Psoas muscle (tissue), 8 donors: Measurements from ENCODE around the gene AKNA. TPM values are rescaled to one million over a fixed set of nuclear protein-coding genes. Genes with fewer than 3 reads are reported as not detected.

Experiments
- ATAC-seq, 4 donors: fragments of 200-7000 bp; cut with Tn5 transposase; one replicate each; pipeline ENCODE4 v1.9.1; 2020; ENCODE audit warnings: moderate library complexity in 3 of 4, mild to moderate bottlenecking in 2 of 4
- DNase-seq, 2 donors: peaks; one replicate each; pipeline ENCODE4 v3.0.0-alpha.2; 2020
- H3K27ac ChIP-seq: fragments of 200-600 bp; one replicate; pipeline ENCODE4 v1.8.0; 2022
- H3K27me3 ChIP-seq, 3 donors: fragments of 200-600 bp in 1 of 3; one replicate each; pipeline versions ENCODE4 v1.6.1 to v1.8.0; 2013 to 2022; ENCODE audit warnings: low read length in 2 of 3, mild to moderate bottlenecking in 2 of 3, moderate library complexity in 1 of 3; ENCODE audit not compliant: insufficient read depth in 3 of 3
- H3K36me3 ChIP-seq, 2 donors: fragments of 200-600 bp in 1 of 2; one replicate each; pipeline versions ENCODE4 v1.6.1 to v1.8.0; 2013 to 2022; ENCODE audit warnings: low read depth in 1 of 2, mild to moderate bottlenecking in 1 of 2, moderate library complexity in 1 of 2; ENCODE audit not compliant: insufficient read depth in 1 of 2
- H3K4me1 ChIP-seq: fragments of 200-600 bp; one replicate; pipeline ENCODE4 v1.8.0; 2022
- H3K4me3 ChIP-seq: fragments of 200-600 bp; one replicate; pipeline ENCODE4 v1.8.0; 2022; ENCODE audit warnings: mild to moderate bottlenecking
- H3K9me3 ChIP-seq: fragments of 200-600 bp; one replicate; pipeline ENCODE4 v1.8.0; 2022
- CTCF ChIP-seq: fragments of 200-600 bp; IDR thresholded peaks from one replicate; pipeline ENCODE4 v1.8.0; 2022; ENCODE audit warnings: antibody characterized with exemption
- whole genome bisulfite sequencing, 3 donors: extraction: QIAGEN DNeasy Blood & Tissue Kit; methylation state at CpG; one replicate each; pipeline versions ENCODE4 v1.1.6 to v1.1.7; 2013; 5-methylcytosine and 5-hydroxymethylcytosine counted together
- intact Hi-C, 2 donors: fragments of 100-400 bp; cut with DNase I; formaldehyde crosslinking; loops; one replicate each; pipeline versions ENCODE4 v1.11.0 to v1.14.2; 2022
- polyA plus RNA-seq, 3 donors: library from polyadenylated mRNA; stranded (reverse); fragments of 200-250 nt; gene quantifications; one replicate each; pipeline ENCODE4 v1.2.3, GENCODE V29; 2013
- total RNA-seq, 4 donors: library from RNA; stranded (reverse); fragmentation: NEBNext Ultra II Directional in 2 of 4; extraction: Animal tissue kit (Norgen Biotek cat#: 25700) in 2 of 4; gene quantifications; one replicate each; pipeline versions ENCODE4 v1.2.1 to v1.2.4, GENCODE V29; 2021 to 2023
- donor health status: healthy with polysubstance abuse.
- donor health status: DM: no; HTN: no; CAD: no; lungs with moderate emphysema.
- donor health status: Bipolar disorder and iron deficiency.
- donor health status: healthy.
- donor health status: DM: yes; HTN: yes; CAD: no.
- donor health status: DM: no; HTN: no; CAD: no.
- donor health status: DM: no; HTN: no; CAD: no.
- donor health status: DM: yes; HTN: yes; CAD: no.

The AKNA gene
- total and polyA plus RNA-seq, 7 donors = 1.5 to 3.9 (median 2.3) TPM

GRCh38 chr9:114431003-114431402, 43.2 kb upstream of the AKNA start:
- H3K4me3 ChIP-seq = no peak overlapping the region
- H3K27me3 ChIP-seq = peaks cover 0 to 7% (median 0%) of the 10 kb centered on the region in 3 donors
- H3K4me1 ChIP-seq = no peaks in the 10 kb centered on the region
- 78 to 86% (median 81%) methylated on average over 4 of the region's 4 CpGs for WGBS, 3 donors
- no peaks in the 10 kb centered on the region for H3K36me3 ChIP-seq
- intact Hi-C loops = no loop called here
- DNase-seq = no peak
- H3K9me3 ChIP-seq = no peaks in the 10 kb centered on the region
- H3K27ac ChIP-seq = no peak overlapping the region
- no peak for TF ChIP-seq CTCF
- ATAC-seq = no peak

- intact Hi-C loops = no loop called here
- Histone ChIP-seq H3K27me3 (peaks cover 0 to 7% (median 0%) of the 10 kb centered on the region in 3 donors), H3K4me1 (no peaks in the 10 kb centered on the region), H3K4me3 (no peak overlapping the region), H3K36me3 (no peaks in the 10 kb centered on the region), H3K27ac (no peak overlapping the region), H3K9me3 (no peaks in the 10 kb centered on the region)
- DNase-seq (no peak), ATAC-seq (no peak)
- TF ChIP-seq CTCF = no peak
- 51 to 74% (median 55%) methylated on average over 5 of the region's 5 CpGs for WGBS, 3 donors
These were observed 42.7 kb upstream of the AKNA start for GRCh38 chr9:114430457-114430856.

DNA sequence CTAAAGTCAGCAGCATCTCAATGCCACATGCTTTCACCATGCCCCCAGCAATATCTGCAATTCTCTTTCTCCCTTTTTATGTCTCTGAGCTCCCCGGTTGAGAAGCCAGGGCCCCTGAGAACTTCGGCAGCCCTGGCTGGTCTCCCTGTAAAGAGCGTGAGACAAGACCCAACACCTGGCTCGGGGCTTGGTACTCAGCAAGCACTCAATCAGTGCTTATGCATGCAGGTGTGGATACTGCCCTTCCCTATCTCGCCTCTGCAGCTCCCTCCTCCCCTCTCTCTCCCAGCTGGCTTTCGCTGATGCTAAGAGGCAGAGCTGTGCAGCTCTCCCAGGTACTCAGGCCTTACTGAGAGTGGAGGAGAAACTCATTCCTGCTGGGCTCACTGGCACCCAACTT, 41.7 kb upstream of the AKNA start:
- no peak for TF ChIP-seq CTCF
- no peaks in the 10 kb centered on the region for H3K4me1 ChIP-seq
- intact Hi-C loops = no loop called here

DNA sequence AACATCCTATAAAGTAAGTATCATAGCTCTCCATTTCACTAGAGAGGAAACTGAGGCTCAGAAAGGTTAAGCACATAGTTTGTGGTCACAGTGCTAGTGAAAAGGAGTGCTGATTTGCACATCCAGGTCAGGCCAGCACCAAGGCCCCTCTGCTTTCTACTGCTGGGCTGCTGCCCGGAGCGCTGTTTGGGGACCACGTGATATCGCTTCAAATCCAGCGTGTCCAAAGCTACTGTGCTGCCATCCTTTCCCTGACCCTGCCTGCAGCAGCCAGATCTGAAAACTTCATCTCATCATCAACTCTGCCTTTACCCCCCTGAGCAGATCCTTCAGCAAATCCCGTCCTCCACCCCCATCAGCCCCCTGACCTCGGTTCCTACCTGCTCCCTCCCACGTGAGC, 40.7 kb upstream of the AKNA start:
- intact Hi-C loops = no loop called here
- WGBS, 3 donors = 39 to 43% (median 41%) methylated on average over 8 of the region's 8 CpGs
- TF ChIP-seq CTCF = no peak
- H3K4me3 ChIP-seq = no peak overlapping the region
- ATAC-seq = no peak
- no peak for DNase-seq
- no peaks in the 10 kb centered on the region for H3K4me1 ChIP-seq
- H3K27me3 ChIP-seq = peaks cover 0 to 7% (median 0%) of the 10 kb centered on the region in 3 donors
- no peaks in the 10 kb centered on the region for H3K36me3 ChIP-seq
- no peaks in the 10 kb centered on the region for H3K9me3 ChIP-seq
- no peak overlapping the region for H3K27ac ChIP-seq

More for the DNA sequence above, 41.7 kb upstream of the AKNA start:
- DNase-seq (no peak), ATAC-seq (no peak)
- WGBS, 3 donors = 78 to 86% (median 84%) methylated on average over 6 of the region's 6 CpGs
- Histone ChIP-seq H3K27me3 (peaks cover 0 to 7% (median 0%) of the 10 kb centered on the region in 3 donors), H3K9me3 (no peaks in the 10 kb centered on the region), H3K27ac (no peak overlapping the region), H3K36me3 (no peaks in the 10 kb centered on the region), H3K4me3 (no peak overlapping the region)

GRCh38 chr9:114427644-114428043, 39.9 kb upstream of the AKNA start:
- DNase-seq (no peak), ATAC-seq (no peak)
- intact Hi-C loops = no loop called here
- Histone ChIP-seq H3K36me3 (no peaks in the 10 kb centered on the region), H3K9me3 (no peaks in the 10 kb centered on the region), H3K4me1 (no peaks in the 10 kb centered on the region), H3K27me3 (peaks cover 0 to 6% (median 0%) of the 10 kb centered on the region in 3 donors), H3K4me3 (no peak overlapping the region), H3K27ac (no peak overlapping the region)
- 92 to 94% (median 93%) methylated on average over 4 of the region's 4 CpGs for WGBS, 3 donors
- no peak for TF ChIP-seq CTCF
